ENCODE results near the gene UBE2C.

GRCh38 chr20:45841407-45842129 lies 29.1 kb downstream of the UBE2C start:
- TF ChIP-seq CTCF (IDR thresholded peaks at IDR 0.05 in 8 of 11, conservative IDR thresholded peaks at IDR 0.05 in 3 of 11) (no peak), POLR2AphosphoS5 (IDR thresholded peaks at IDR 0.05) (peak in 1 of 3 donors; percentile 17), POLR2A (IDR thresholded peaks at IDR 0.05) (no peak)
